ENCODE results near the gene FCHO2. TPM values are rescaled to one million over a fixed set of nuclear protein-coding genes. Genes with fewer than 3 reads are reported as not detected.

The FCHO2 gene
- total RNA-seq, 1 experiment from 2014 or later, result 5.8 TPM

GRCh38 chr5:72999916-73000315, 44.1 kb downstream of the FCHO2 start:
- Mint-ChIP-seq H3K4me3 (no peak overlapping the region), H3K27me3 (ENCODE audit: low read depth) (no peaks in the 10 kb centered on the region), H3K27ac (no peak overlapping the region), H3K36me3 (ENCODE audit: insufficient read depth in 1 of 3, low read depth in 3 of 3) (peaks cover 0 to 9% (median 0%) of the 10 kb centered on the region in 3 experiments; a peak in 2 of 7 replicates), H3K9me3 (no peaks in the 10 kb centered on the region), H3K4me1 (no peaks in the 10 kb centered on the region)
- Histone ChIP-seq H2BK15ac (ENCODE audit: low read depth, low read length) (no peak overlapping the region), H4K20me1 (ENCODE audit: control insufficient read depth, insufficient read depth, insufficient read length) (no peaks in the 10 kb centered on the region), H2AFZ (ENCODE audit: low read length) (no peak overlapping the region), H3T11ph (ENCODE audit: low read length) (no peak overlapping the region), H3K9me3 (ENCODE audit: control insufficient read depth, low read depth, low read length) (no peaks in the 10 kb centered on the region), H3K23ac (ENCODE audit: insufficient read length, low read depth, low read length) (no peak overlapping the region), H3K18ac (ENCODE audit: insufficient read length, low read depth, low read length) (no peak overlapping the region), H2AK5ac (ENCODE audit: insufficient read length, low read length) (no peak overlapping the region), H2BK20ac (ENCODE audit: low read depth, low read length, poor library complexity, severe bottlenecking) (no peak overlapping the region), H3K27me3 (ENCODE audit: insufficient read depth, low read length) (no peaks in the 10 kb centered on the region), H3K4me2 (ENCODE audit: insufficient read depth, insufficient read length, low read length) (no peak overlapping the region), H2BK12ac (ENCODE audit: insufficient read length, low read depth, low read length) (no peak overlapping the region), H4K8ac (replicated peaks; ENCODE audit: insufficient read length, low read depth, low read length) (no peak overlapping the region), H3K9ac (ENCODE audit: extremely low read depth, insufficient read length, low read length) (no peak overlapping the region), H3K79me2 (ENCODE audit: insufficient read depth, low read length) (no peaks in the 10 kb centered on the region), H2BK5ac (ENCODE audit: insufficient read length, low read length) (no peak overlapping the region), H3K4me1 (ENCODE audit: insufficient read depth, low read length) (no peaks in the 10 kb centered on the region), H3K4ac (ENCODE audit: low read depth, low read length) (no peak overlapping the region), H3K56ac (ENCODE audit: insufficient read length, low read depth, low read length) (no peak overlapping the region), H3K14ac (ENCODE audit: insufficient read depth, low read length) (no peak overlapping the region), H3K23me2 (ENCODE audit: insufficient read length, low read depth, low read length, poor library complexity, severe bottlenecking) (no peaks in the 10 kb centered on the region), H4K91ac (ENCODE audit: insufficient read length, low read depth, low read length) (no peak overlapping the region), H4K5ac (ENCODE audit: insufficient read length, low read depth, low read length) (no peak overlapping the region), H3K27ac (ENCODE audit: insufficient read length, low read depth, low read length) (no peak overlapping the region), H3K79me1 (ENCODE audit: insufficient read depth, low read depth, low read length, poor library complexity, severe bottlenecking) (no peaks in the 10 kb centered on the region), H2BK120ac (ENCODE audit: low read depth, low read length, poor library complexity, severe bottlenecking) (no peak overlapping the region)
- no peak for DNase-seq
- whole genome bisulfite sequencing (ENCODE audit: extremely low coverage, insufficient read length, low lambda C conversion rate), result no CpG with 5 or more reads among the region's 4 CpGs
- TF ChIP-seq CTCF (conservative IDR thresholded peaks at IDR 0.05), result no peak
